ENCODE measurements around the gene ARL6IP4.

ARL6IP4 gene

DNA sequence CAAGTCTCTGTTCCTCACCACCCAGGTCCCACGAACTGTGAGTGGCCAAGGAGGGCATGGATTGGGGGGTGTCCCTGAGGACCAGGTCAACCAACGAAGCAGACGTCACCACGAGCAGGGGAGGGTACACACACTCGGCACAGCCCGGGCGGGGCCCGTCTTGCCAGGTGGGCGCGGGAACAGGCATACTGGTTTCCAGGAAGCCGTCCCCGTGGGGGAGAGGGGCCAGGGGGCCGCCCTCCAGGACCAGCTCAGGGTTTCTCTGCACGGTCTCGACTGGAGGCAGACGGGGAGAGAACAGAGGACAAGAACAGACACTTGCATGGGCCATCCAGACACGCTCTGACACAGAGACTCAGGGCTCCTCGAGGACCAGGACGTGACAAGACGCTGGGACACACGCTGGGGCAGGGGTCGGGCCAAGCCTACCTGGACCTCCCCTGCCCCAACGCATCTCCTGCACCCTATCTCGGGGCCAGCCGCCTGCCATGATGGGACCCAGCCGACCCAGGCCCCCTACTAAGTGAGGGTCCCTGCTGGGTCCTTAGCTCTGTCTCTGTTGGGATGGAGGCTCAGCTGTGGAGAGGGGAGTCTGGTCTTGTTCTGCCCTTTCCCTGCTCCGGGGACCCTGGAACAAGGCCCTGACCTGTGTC, 11.3 kb downstream of the ARL6IP4 start:
- DNase-seq, result no peak

DNA sequence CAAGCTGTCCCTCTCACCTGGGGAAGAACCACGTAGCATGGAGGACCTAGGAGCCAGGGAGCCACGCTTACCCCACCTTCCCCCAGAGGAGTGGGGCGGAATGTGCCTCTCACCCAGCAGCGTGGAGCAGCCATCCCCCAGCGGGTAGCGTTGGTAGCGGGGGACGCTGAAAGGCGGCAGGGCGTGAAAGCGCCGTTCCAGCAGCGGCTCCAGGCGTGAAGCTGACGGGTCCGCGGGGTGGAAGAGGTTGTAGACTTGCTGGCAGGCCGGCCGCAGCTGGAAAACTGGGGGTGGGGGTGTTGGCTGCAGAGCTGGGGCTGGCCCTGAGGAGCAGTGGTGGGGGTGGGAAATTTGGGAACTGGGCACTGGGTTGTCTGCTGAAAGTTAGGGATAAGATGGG, 11.9 kb downstream of the ARL6IP4 start:
- no peak for DNase-seq

GRCh38 chr12:122994140-122994675, 13.7 kb downstream of the ARL6IP4 start:
- DNase-seq, result no peak

DNA sequence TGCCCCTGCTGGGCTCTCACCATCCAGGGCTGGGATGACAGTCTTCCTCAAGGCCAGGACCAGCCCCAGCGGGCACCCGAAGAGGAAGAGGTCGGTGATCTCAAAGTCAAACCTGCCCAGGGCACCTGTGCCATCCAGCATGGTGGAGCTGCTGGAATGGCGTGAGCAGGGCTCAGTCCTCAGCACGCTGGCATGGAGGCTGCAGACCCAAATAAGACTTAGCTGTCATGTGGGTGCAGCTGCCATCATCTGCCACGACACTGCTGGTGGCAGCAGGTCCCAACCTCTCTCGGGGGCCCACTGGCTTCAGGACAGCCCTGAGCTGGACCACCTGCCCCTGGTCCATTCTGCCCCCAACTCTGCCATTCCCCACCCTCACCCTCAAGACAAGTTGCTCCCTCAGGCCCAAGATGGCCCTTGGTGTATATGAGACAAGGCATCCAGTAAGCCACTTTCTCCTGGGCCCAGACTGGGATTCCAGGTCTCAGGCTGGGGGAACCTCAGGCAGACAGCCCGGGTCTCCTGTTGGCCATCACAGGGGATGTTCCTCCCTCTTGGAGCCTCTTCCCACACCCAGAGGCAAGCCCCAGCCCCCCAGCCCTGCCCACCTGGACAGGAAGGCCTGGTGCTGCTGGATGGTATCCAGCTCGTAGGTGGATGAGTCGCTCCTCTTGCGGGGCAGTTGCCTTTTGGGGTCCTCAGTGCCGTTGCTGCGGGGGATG, 14.5 kb downstream of the ARL6IP4 start:
- no peak for DNase-seq

GRCh38 chr12:122995503-122996187, 15.2 kb downstream of the ARL6IP4 start:
- DNase-seq, result no peak

DNA sequence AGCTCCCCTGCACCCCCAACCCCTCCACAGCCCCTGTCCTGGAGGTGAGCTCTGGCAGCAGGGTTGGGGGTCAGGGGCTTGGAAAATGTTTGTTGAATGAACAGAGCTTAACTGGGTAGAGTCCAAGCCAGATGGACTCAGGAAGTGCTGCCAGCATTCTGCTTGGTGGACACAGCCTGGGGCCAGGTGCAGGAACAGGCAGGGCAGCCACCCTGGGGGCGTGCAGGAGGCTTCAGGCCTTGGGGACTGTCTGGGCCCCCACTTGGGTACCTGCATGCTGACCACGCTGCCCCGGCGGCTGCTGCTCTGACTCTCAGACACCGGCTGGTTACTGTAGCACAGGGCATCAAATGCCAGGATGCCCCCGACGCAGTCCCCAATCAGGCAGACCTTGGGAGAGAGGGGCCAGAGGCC, 15.7 kb downstream of the ARL6IP4 start:
- DNase-seq, result no peak

- DNase-seq, result no peak
Measured at GRCh38 chr12:122996621-122997342, 16.3 kb downstream of the ARL6IP4 start.

GRCh38 chr12:122997343-122998250, 17.1 kb downstream of the ARL6IP4 start:
- no peak for DNase-seq

GRCh38 chr12:122998316-122998715, 17.8 kb downstream of the ARL6IP4 start:
- no peak for DNase-seq

DNA sequence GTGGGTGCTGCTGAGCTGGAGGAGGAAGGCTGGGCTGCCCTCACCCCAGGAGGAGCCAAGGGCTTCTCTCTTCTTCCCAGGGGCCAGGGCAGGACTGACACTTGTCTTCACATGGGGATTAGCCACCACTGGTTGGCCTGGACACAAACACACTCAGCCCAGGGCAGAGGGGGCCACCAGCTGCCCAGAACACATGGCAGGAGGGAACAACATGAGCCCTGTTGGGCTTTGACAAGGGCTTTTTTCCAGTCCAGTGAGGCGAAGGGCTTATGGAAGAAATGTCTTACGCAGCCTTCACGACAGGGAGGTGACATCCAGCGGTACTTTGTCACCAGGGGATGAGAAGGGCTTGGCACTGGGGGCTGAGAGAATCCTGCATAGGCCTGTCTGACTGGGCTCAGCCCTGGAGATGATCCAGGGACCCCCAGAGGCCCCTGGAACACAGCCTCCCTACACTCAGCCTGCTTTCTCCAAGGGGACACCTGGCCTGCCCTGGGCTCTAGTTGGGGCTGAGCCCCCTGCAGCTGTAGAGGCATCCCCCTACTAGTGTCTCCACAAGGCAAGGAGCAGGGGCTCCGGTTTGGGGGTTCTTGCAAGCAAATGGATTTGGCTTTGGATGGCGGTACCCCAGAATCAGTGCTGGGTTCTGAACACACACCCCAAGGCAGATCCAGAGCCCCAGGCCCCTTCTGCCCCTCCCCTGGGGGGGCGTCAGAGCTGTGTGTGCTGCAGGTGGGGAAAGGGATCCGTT, 18.9 kb downstream of the ARL6IP4 start:
- DNase-seq, result no peak

- DNase-seq, result no peak
Measured at GRCh38 chr12:122999986-123000420, 19.5 kb downstream of the ARL6IP4 start.

- no peak for DNase-seq
Measured at GRCh38 chr12:123000578-123000977, 20.1 kb downstream of the ARL6IP4 start.

DNA sequence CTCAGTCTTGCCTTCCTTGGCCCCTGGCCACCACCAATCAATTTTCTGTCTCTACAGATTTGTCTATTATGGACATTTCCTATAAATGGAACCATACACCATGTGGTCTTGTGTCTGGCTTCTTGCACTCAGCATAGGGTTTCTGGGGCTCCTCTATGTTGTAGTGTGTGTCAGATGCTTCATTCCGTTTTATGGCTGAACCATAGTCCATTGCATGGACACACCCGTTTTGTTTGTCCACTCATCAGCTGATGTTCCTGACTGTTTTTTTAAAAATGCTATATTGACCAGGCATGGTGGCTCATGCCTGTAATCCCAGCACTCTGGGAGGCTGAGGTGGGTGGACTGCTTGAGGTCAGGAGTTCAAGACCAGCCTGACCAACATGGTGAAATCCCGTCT, 21.0 kb downstream of the ARL6IP4 start:
- no peak for DNase-seq

DNA sequence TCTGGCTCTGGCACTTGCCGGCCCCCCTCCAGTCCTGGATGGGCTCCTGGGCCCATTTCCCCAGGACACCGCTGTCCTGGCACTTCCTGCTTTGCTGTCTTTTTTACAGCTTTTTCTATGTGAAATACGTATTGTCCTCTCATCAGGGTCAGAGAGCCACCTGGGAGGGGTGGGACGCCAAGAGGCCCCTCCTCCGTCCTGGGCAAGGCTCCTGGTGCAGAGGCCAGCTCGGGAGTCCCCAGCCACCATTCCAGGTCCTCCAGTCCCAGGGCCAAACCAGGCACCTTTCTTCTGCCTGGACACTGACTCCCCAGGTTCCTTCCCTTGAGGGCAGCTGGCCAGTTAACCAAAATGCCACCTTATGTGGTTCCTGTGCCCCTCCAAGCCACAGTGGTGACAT, 22.8 kb downstream of the ARL6IP4 start:
- no peak for DNase-seq

- DNase-seq, result no peak
Measured at GRCh38 chr12:123004287-123004686, 23.8 kb downstream of the ARL6IP4 start.

GRCh38 chr12:123005081-123005626, 24.7 kb downstream of the ARL6IP4 start:
- no peak for DNase-seq

DNA sequence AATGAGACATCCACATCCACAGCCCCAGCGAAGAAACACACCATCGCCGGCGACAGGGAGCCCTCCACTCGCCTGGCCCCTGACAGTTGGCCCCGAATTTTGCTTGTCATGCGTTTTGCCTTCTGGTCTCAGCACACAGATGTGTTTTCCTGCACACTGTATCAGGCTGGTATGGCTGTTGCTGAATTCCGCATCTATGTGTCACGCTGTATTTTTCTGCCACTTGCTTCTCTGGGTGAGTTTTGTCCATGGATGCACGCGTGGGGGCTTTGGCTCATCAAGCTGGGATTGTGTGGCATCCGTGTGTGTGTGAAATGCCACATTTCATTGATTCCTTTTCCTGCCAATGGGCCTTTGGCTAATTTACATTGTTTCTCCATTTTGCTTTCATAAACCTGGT, 26.5 kb downstream of the ARL6IP4 start:
- no peak for DNase-seq

DNA sequence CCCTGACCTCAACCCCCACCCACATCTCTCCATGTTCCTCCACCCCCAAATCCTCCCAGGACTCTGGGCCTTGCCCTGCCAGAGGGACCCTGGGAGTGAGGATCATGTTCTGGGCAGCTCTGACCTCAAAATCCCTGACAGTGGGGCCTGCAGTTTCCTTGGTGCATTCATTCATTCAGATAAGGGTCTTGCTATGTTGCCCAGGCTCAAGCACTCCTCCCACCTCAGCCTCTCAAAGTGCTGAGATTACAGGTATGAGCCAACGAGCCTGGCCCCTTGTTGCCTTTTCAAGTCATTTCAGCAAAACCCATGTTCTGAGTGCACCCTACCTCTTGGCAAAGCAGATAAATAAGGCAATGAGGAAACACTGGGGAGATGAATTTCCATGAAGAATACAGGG, 29.6 kb downstream of the ARL6IP4 start:
- DNase-seq, result no peak

GRCh38 chr12:123010681-123011080, 30.2 kb downstream of the ARL6IP4 start:
- DNase-seq, result no peak

GRCh38 chr12:123011701-123012100, 31.2 kb downstream of the ARL6IP4 start:
- no peak for DNase-seq
